ENCODE measurements around the gene UTF1. TPM values are rescaled to one million over a fixed set of nuclear protein-coding genes. Genes with fewer than 3 reads are reported as not detected.

The UTF1 gene
- total RNA-seq, 1 donor from 2014 or later: not detected

DNA sequence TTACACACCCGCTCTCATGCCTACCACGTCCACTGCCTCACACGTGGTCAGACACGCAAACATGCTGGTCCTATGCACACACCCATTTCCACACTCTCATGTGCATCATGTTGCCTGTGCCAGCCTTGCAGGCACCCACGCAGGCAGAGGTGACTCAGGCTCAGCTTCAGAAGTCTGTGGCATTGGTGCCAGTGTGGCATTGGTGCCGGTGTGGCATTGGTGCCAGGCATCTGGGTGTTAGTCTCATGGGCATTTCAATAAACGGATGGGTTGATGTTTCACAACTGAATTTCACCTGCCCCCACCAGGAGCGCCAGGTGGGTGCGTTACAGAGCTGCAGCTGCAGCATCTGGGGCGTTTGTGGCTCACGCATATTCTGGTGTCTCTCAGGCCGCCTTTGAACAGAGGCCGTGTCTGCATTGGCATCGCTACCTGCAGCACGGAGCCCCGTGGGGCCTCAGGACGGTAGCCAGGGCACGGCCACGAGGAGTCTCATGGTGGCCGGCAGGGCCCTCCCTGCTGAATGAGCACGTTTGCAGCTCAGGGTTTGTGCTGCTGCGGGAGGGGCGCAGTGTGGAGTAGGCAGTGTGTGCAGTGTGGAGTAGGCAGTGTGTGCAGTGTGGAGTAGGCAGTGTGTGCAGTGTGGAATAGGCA lies 45.3 kb upstream of the UTF1 start:
- no peaks in the 10 kb centered on the region for H3K36me3 ChIP-seq
- DNase-seq: no peak
- no peaks in the 10 kb centered on the region for H3K9me3 ChIP-seq (replicated peaks)
- peaks cover 89% of the 10 kb centered on the region for H3K27me3 ChIP-seq (ENCODE audit: low read depth)
- no peak overlapping the region for H3K4me3 ChIP-seq
- H3K4me1 ChIP-seq: no peaks in the 10 kb centered on the region
- TF ChIP-seq, protein P1, sequence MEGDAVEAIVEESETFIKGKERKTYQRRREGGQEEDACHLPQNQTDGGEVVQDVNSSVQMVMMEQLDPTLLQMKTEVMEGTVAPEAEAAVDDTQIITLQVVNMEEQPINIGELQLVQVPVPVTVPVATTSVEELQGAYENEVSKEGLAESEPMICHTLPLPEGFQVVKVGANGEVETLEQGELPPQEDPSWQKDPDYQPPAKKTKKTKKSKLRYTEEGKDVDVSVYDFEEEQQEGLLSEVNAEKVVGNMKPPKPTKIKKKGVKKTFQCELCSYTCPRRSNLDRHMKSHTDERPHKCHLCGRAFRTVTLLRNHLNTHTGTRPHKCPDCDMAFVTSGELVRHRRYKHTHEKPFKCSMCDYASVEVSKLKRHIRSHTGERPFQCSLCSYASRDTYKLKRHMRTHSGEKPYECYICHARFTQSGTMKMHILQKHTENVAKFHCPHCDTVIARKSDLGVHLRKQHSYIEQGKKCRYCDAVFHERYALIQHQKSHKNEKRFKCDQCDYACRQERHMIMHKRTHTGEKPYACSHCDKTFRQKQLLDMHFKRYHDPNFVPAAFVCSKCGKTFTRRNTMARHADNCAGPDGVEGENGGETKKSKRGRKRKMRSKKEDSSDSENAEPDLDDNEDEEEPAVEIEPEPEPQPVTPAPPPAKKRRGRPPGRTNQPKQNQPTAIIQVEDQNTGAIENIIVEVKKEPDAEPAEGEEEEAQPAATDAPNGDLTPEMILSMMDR (IDR thresholded peaks at IDR 0.05; ENCODE audit: borderline replicate concordance): no peak
- intact Hi-C loops (cut with micrococcal nuclease): no loop called here
- no peak overlapping the region for H3K27ac ChIP-seq (replicated peaks)

DNA sequence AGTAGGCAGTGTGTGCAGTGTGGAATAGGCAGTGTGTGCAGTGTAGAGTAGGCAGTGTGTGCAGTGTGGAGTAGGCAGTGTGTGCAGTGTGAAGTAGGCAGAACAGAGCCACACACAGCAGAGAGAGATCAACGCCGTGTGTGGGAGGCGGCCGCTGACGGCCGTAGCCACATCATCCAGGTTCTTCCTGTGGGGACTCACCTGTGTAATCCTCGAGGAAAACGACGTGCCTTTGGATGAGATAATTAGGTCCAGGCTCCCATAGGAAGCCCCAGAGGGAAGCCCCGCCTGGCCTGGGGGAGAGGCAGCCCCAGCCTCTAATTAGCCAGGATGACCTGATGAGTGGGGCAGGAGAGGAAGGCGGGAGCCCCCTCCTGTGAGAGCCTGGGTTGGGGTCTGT lies 44.6 kb upstream of the UTF1 start:
- TF ChIP-seq, protein P1 (IDR thresholded peaks at IDR 0.05; ENCODE audit: borderline replicate concordance): no peak
- no peak for DNase-seq
- H3K36me3 ChIP-seq: no peaks in the 10 kb centered on the region
- no peaks in the 10 kb centered on the region for H3K9me3 ChIP-seq (replicated peaks)
- no peak overlapping the region for H3K4me3 ChIP-seq
- no peaks in the 10 kb centered on the region for H3K4me1 ChIP-seq
- H3K27me3 ChIP-seq (ENCODE audit: low read depth): peaks cover 89% of the 10 kb centered on the region
- intact Hi-C loops (cut with micrococcal nuclease): no loop called here
- H3K27ac ChIP-seq (replicated peaks): no peak overlapping the region

DNA sequence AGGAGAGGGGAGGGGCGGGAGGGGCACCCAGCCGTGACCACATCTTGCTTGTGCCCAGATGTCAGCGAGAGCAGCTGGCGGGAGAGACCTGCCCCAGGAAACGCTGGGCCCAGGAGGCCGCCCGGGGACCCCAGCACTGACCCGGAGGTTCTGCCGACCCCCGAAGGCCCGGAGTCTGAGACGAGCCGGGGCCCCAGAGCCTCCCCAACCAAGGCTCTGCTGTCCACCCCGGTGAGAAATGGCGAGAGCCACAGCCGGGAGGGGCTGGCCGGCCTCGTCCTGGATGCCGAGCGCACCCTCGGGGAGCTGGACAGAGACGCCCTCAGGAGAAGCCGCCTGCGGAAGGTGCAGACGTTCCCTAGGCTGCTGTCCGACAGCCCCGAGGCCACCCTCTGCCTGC lies 44.1 kb upstream of the UTF1 start:
- TF ChIP-seq, protein P1 (IDR thresholded peaks at IDR 0.05; ENCODE audit: borderline replicate concordance): no peak
- Histone ChIP-seq H3K27ac (replicated peaks) (no peak overlapping the region), H3K4me1 (no peaks in the 10 kb centered on the region), H3K4me3 (no peak overlapping the region), H3K27me3 (ENCODE audit: low read depth) (peaks cover 89% of the 10 kb centered on the region), H3K36me3 (no peaks in the 10 kb centered on the region), H3K9me3 (replicated peaks) (no peaks in the 10 kb centered on the region)
- no peak for DNase-seq
- intact Hi-C loops (cut with micrococcal nuclease): no loop called here

DNA sequence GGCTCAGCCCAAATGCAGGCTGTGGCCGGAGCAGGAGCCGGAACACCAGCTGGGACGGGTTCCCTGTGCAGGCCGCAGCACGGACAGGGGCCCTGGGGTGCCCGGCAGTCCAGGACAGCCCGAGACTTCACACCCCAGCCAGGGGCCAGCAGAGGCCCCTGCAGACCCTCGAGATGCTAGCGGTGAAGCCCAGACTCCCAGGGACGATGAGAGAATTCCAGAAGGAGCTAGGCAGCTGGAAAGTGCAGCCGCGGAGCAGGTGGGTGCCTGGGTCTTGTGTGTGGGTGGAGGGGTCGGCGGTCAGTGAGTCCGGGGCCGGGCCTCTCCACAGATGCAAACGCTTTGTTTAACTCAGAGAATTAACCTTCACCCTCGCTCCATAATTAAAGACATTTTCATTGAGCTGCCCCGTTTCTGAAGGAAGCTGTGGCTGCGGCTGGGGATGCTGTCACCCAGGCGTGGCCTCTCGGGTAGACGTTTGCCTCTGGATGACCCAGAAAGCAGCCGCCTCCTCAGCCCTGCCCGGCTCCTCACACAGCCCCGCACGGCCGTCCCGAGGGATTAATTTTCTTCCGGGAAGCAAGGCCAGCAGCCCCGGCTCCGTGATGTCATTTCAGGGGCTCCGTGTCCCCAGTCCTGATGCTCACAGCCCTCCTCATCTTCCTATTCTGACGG lies 43.5 kb upstream of the UTF1 start:
- H3K36me3 ChIP-seq: no peaks in the 10 kb centered on the region
- intact Hi-C loops (cut with micrococcal nuclease): no loop called here
- no peaks in the 10 kb centered on the region for H3K4me1 ChIP-seq
- peaks cover 86% of the 10 kb centered on the region for H3K27me3 ChIP-seq (ENCODE audit: low read depth)
- TF ChIP-seq, protein P1 (IDR thresholded peaks at IDR 0.05; ENCODE audit: borderline replicate concordance): no peak
- no peak for DNase-seq
- no peaks in the 10 kb centered on the region for H3K9me3 ChIP-seq (replicated peaks)
- no peak overlapping the region for H3K27ac ChIP-seq (replicated peaks)
- no peak overlapping the region for H3K4me3 ChIP-seq

DNA sequence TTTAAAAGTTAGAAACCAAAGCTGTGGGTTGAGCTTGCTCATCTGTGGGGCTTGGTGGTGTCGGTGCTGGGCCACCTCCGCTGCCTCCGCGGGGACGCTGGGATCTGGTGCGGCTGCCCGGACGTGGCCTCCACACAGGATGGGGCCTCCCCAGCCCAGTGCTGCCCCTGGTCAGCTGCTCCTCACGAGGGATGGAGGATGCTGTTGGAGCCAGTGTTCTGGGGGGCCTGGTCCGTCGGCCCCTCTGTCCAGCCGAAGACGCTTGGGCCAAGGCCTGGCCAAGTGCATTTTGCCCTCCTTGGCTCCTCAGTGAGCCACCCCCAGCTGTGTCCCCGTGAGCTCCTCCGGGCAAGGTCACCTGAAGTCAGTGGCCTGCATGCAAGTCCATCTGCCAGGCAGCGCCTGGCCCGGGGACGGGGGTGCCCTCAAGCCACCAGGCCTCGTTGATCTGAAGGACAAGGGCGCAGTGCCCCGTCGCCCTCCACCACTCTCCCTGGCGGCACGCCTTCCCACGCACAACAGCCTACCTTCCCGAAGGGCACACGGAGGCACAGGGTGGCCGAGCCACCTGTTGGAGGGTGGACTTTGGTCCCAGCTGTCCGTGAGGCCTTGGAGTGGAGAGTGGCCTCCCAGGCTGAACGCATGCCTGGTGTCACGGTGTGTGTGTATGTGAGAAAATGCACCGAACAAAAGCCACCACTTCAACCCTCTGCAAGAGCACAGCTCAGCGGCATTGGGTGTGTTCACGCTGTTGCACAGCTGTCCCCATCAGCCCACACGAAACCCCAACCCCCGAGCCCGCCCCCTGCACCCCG lies 42.7 kb upstream of the UTF1 start:
- TF ChIP-seq, protein P1 (IDR thresholded peaks at IDR 0.05; ENCODE audit: borderline replicate concordance): no peak
- H3K4me3 ChIP-seq: no peak overlapping the region
- H3K4me1 ChIP-seq: no peaks in the 10 kb centered on the region
- no peak for DNase-seq
- peaks cover 84% of the 10 kb centered on the region for H3K27me3 ChIP-seq (ENCODE audit: low read depth)
- peaks cover 7% of the 10 kb centered on the region for H3K9me3 ChIP-seq (replicated peaks)
- intact Hi-C loops (cut with micrococcal nuclease): no loop called here
- H3K36me3 ChIP-seq: no peaks in the 10 kb centered on the region
- no peak overlapping the region for H3K27ac ChIP-seq (replicated peaks)
